ENCODE results near the gene RC3H1. TPM values are rescaled to one million over a fixed set of nuclear protein-coding genes. Genes with fewer than 3 reads are reported as not detected.

The RC3H1 gene
- polyA plus RNA-seq, 4 donors: 9.5 to 14.3 (median 13.7) TPM

- DNase-seq (ENCODE audit: low read depth in 4 of 4, low spot score in 3 of 4): no peak
These were observed 133.4 kb downstream of the RC3H1 start for GRCh38 chr1:173888749-173889148.

GRCh38 chr1:173887627-173888026 is 134.5 kb downstream of the RC3H1 start:
- DNase-seq (ENCODE audit: low read depth in 4 of 4, low spot score in 3 of 4): no peak

DNA sequence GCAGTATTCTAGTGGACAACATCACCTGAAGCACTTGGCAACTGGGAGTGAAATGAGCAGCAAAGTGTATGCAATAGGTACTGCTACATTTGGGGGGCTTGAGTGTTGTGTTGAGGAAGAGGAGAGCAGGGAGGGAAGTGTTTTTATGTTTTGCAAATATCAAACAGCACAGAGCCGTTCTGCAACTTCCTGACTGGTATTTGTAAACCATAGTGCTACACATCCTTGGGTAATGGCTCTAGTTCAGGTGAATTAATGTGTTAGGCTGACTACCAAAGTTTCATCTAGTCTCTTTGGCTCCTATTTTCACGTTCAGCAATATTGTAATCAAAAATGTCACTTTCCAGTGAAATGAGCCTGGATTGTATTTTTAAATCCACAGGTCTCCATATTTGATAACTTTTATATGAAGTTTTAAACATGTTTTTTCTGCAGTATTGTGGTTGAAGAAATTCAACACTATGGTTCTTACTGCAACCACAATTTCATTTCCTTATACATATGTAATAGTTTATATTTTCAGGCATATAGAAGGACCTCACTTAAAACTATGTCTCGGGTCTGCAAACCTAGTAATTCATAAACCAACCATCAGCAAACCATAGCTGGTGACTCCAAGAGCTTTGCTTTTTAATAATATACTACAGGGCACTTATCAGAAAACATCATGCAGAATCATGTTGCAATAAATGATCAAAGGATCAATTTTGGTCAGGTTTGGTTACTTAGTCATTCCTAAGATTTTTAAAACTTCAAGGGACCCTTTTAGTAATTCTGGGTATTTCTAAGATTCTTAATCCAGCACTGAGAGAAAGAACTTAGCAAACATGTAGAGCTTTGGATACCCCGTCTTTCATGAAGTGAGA is 135.2 kb downstream of the RC3H1 start:
- no peak for DNase-seq (ENCODE audit: low read depth in 4 of 4, low spot score in 3 of 4)

GRCh38 chr1:173884701-173885100 is 137.5 kb downstream of the RC3H1 start:
- DNase-seq (ENCODE audit: low read depth in 4 of 4, low spot score in 3 of 4): no peak

Other genes with a start within 250 kb of the RC3H1 start
- gene DARS2, start 197.7 kb downstream of the RC3H1 start, polyA plus RNA-seq (ENCODE audit: insufficient read length in 4 of 4): 10 to 100 TPM; 25.8 to 27.8 (median 27.3) TPM
- 10 to 100 TPM; 10.8 to 12.7 (median 11.4) TPM for gene CENPL, start 197.5 kb downstream of the RC3H1 start, polyA plus RNA-seq (ENCODE audit: insufficient read length in 4 of 4)
- gene GAS5, start 154.4 kb downstream of the RC3H1 start, polyA plus RNA-seq (ENCODE audit: insufficient read length in 4 of 4): 100 to 1,000 TPM; 567 to 722 (median 597) TPM
- 1 to 10 TPM; 7.2 to 9.7 (median 8.1) TPM for gene ZBTB37, start 154.0 kb downstream of the RC3H1 start, polyA plus RNA-seq (ENCODE audit: insufficient read length in 4 of 4)
- under 1 TPM; 0.21 to 0.46 (median 0.33) TPM for gene SERPINC1, start 105.0 kb downstream of the RC3H1 start, polyA plus RNA-seq (ENCODE audit: insufficient read length in 4 of 4)
- 10 to 100 TPM; 21.6 to 29.8 (median 29.6) TPM for gene RABGAP1L, start 137.2 kb upstream of the RC3H1 start, polyA plus RNA-seq (ENCODE audit: insufficient read length in 4 of 4)

All from right renal pelvis (tissue), 4 donors.